GM23338 (cell line): ENCODE measurements around the gene IER5. TPM values are rescaled to one million over a fixed set of nuclear protein-coding genes. Genes with fewer than 3 reads are reported as not detected.
"Not testable (repeated sequence)": the region's sequence is repeated elsewhere in the genome, so short reads cannot be mapped to it uniquely, and the experiment has no call there.

Source experiments
- ATAC-seq: fragments of 200-7000 bp; cut with Tn5 transposase; 3 replicates; pipeline ENCODE4 v1.9.1; 2020
- DNase-seq: peaks from one replicate; pipeline ENCODE4 v3.0.0-alpha.2; 2015; ENCODE audit warnings: low spot score
- H2AFZ ChIP-seq: fragments of 200-600 bp; sonication (generic); 2 replicates; pipeline ENCODE4 v1.8.0; 2016; ENCODE audit warnings: antibody characterized with exemption, mild to moderate bottlenecking, moderate library complexity
- H3F3A ChIP-seq: fragments of 200-600 bp; sonication (generic); replicated peaks from 2 replicates; pipeline ENCODE4 v1.8.0; 2017; ENCODE audit warnings: antibody characterized with exemption, mixed run types, low read depth
- H3K27ac ChIP-seq: fragments of 200-600 bp; sonication (generic); 2 replicates; pipeline ENCODE4 v1.6.1; 2016; ENCODE audit warnings: low read depth
- H3K27me3 ChIP-seq: fragments of 200-600 bp; sonication (generic); 2 replicates; pipeline ENCODE4 v1.8.0; 2016; ENCODE audit warnings: mild to moderate bottlenecking, mixed run types, moderate library complexity; ENCODE audit not compliant: insufficient read depth
- H3K36me3 ChIP-seq: fragments of 200-600 bp; sonication (generic); 2 replicates; pipeline ENCODE4 v1.8.0; 2016; ENCODE audit warnings: mild to moderate bottlenecking; ENCODE audit not compliant: insufficient read depth
- H3K4me1 ChIP-seq: fragments of 200-600 bp; sonication (generic); 2 replicates; pipeline ENCODE4 v1.8.0; 2016; ENCODE audit warnings: mild to moderate bottlenecking, moderate library complexity; ENCODE audit not compliant: insufficient read depth
- H3K4me2 ChIP-seq: fragments of 200-600 bp; sonication (generic); 2 replicates; pipeline ENCODE4 v1.7.1; 2017; ENCODE audit warnings: mixed run types
- H3K4me3 ChIP-seq: fragments of 200-600 bp; sonication (generic); 2 replicates; pipeline ENCODE4 v1.6.1; 2016; ENCODE audit warnings: mixed run types
- H3K79me2 ChIP-seq: fragments of 200-600 bp; sonication (generic); replicated peaks from 2 replicates; pipeline ENCODE4 v1.8.0; 2017; ENCODE audit warnings: mild to moderate bottlenecking; ENCODE audit not compliant: insufficient read depth
- H3K9me2 ChIP-seq: fragments of 200-600 bp; sonication (generic); 2 replicates; pipeline ENCODE4 v1.8.0; 2017; ENCODE audit not compliant: insufficient read depth
- H4K20me1 ChIP-seq: fragments of 200-600 bp; sonication (generic); replicated peaks from 2 replicates; pipeline ENCODE4 v1.8.0; 2017; ENCODE audit warnings: mild to moderate bottlenecking; ENCODE audit not compliant: insufficient read depth
- H3K27ac Mint-ChIP-seq: 2 replicates; pipeline ENCODE4 v1.8.0; 2020; ENCODE audit warnings: inconsistent platforms, mild to moderate bottlenecking, moderate library complexity, mixed read lengths
- H3K27me3 Mint-ChIP-seq: 3 replicates; pipeline ENCODE4 v1.8.0; 2022; ENCODE audit warnings: low read depth, mild to moderate bottlenecking, moderate library complexity, mixed read lengths, inconsistent platforms; ENCODE audit not compliant: insufficient read depth, poor library complexity
- H3K36me3 Mint-ChIP-seq: 3 replicates; pipeline ENCODE4 v1.8.0; 2021; ENCODE audit warnings: low read depth, mild to moderate bottlenecking, inconsistent platforms, moderate library complexity, mixed read lengths
- H3K4me1 Mint-ChIP-seq: 3 replicates; pipeline ENCODE4 v1.8.0; 2020; ENCODE audit warnings: mild to moderate bottlenecking, inconsistent platforms, mixed read lengths
- H3K4me3 Mint-ChIP-seq: 3 replicates; pipeline ENCODE4 v1.8.0; 2021; ENCODE audit warnings: moderate library complexity, mild to moderate bottlenecking, inconsistent platforms, mixed read lengths
- H3K9me3 Mint-ChIP-seq: 3 replicates; pipeline ENCODE4 v1.8.0; 2020; ENCODE audit warnings: moderate library complexity, mild to moderate bottlenecking, inconsistent platforms, mixed read lengths
- CREB1 ChIP-seq: fragments of 250-450 bp; sonication (Bioruptor Pico); IDR thresholded peaks from 2 replicates; pipeline ENCODE4 v1.5.0; 2020; ENCODE audit warnings: low read depth, mild to moderate bottlenecking, moderate library complexity
- EZH2 ChIP-seq: fragments of 200-600 bp; sonication (generic); IDR thresholded peaks from one replicate; pipeline ENCODE4 v1.8.0; 2017; ENCODE audit warnings: antibody characterized with exemption, mild to moderate bottlenecking, low read depth; ENCODE audit not compliant: unreplicated experiment
- JUNB ChIP-seq: IDR thresholded peaks from one replicate; pipeline ENCODE4 v1.6.1; 2016; ENCODE audit warnings: antibody characterized with exemption; ENCODE audit not compliant: unreplicated experiment
- NANOG ChIP-seq: IDR thresholded peaks from 2 replicates; pipeline ENCODE4 v1.6.1; 2016; ENCODE audit warnings: antibody characterized with exemption, borderline replicate concordance
- ZNF114 ChIP-seq: fragments of 250-450 bp; sonication (Bioruptor Pico); IDR thresholded peaks from 2 replicates; pipeline ENCODE4 v1.5.0; 2020; ENCODE audit warnings: mild to moderate bottlenecking, moderate library complexity
- ZNF331 ChIP-seq: fragments of 250-450 bp; sonication (Bioruptor Pico); IDR thresholded peaks from 2 replicates; pipeline ENCODE4 v1.5.0; 2020; ENCODE audit warnings: low read depth, mild to moderate bottlenecking, moderate library complexity
- polyA plus RNA-seq: library from polyadenylated mRNA; unstranded; fragments of >200 nt; fragmentation: Nextera tagmentation; extraction: Ambion mirVana; gene quantifications from 2 replicates; pipeline ENCODE4 v1.2.1, GENCODE V29; 2016
- total RNA-seq: library from RNA; depleted of rRNA; stranded (reverse); fragments of >200 nt; shearing (Covaris generic); gene quantifications from 2 replicates; pipeline ENCODE4 v1.2.3, GENCODE V29; 2014
- TF ChIP-seq, protein P1 (sequence below), 2 experiments: fragments of 200-600 bp in 1 of 2; sonication (generic) in 1 of 2; conservative IDR thresholded peaks; 2 replicates each; pipeline versions ENCODE4 v1.5.1 to v1.6.1; 2016 to 2017; ENCODE audit warnings: antibody characterized with exemption in 2 of 2, low read depth in 2 of 2, mild to moderate bottlenecking in 2 of 2, moderate library complexity in 1 of 2
- TF ChIP-seq, protein P2 (sequence below): IDR thresholded peaks from 2 replicates; pipeline ENCODE4 v1.6.1; 2016; ENCODE audit warnings: antibody characterized with exemption
- TF ChIP-seq, protein P3 (sequence below): IDR thresholded peaks from one replicate; pipeline ENCODE4 v1.6.1; 2018; ENCODE audit warnings: antibody characterized with exemption; ENCODE audit not compliant: unreplicated experiment
- TF ChIP-seq, protein P4 (sequence below): fragments of 250-450 bp; sonication (Bioruptor Pico); IDR thresholded peaks from 2 replicates; pipeline ENCODE4 v1.5.0; 2020; ENCODE audit warnings: mild to moderate bottlenecking, moderate library complexity

IER5 gene
- total and polyA plus RNA-seq, 2 experiments from 2014 or later = 3.8 to 9.5 TPM

DNA sequence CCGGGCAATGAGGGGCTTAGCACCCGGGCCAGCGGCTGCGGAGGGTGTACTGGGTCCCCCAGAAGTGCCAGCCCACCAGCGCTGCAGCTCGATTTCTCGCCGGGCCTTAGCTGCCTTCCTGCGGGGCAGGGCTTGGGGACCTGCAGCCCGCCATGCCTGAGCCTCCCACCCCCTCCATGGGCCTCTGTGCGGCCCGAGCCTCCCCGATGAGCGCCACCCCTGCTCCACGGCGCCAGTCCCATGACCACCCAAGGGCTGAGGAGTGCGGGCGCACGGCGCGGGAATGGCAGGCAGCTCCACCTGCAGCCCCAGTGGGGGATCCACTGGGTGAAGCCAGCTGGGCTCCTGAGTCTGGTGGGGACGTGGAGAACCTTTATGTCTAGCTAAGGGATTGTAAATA is 42.6 kb upstream of the IER5 start:
- not testable (repeated sequence) for H3K27me3 Mint-ChIP-seq, H3K27ac ChIP-seq, H3K9me2 ChIP-seq, H3F3A ChIP-seq, H3K4me1 Mint-ChIP-seq, H3K4me3 ChIP-seq, H4K20me1 ChIP-seq, H3K79me2 ChIP-seq, H3K36me3 Mint-ChIP-seq, H3K27me3 ChIP-seq, DNase-seq, H3K27ac Mint-ChIP-seq, H2AFZ ChIP-seq, H3K4me3 Mint-ChIP-seq, H3K4me1 ChIP-seq, H3K9me3 Mint-ChIP-seq, ATAC-seq, H3K4me2 ChIP-seq, H3K36me3 ChIP-seq

DNA sequence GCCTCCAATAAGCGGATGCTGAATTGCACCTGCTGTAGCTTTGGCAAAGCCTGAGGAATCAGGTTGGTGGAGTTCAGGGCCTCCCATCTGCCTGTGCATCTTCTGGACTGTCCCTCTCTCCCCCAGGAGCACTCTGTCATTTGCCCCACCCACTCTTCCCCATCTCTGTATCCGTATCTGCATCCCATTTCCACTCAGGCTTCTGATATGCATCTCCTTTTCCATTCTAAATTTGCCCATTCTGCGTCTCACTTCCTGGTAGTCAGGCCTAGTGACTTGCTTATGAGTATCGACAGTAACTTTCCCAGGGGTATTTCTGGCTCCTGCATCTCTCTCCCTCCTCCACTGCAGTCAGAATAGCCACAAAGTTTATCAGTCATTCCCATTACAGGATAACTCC is 39.1 kb upstream of the IER5 start:
- no peak overlapping the region for H3K4me3 Mint-ChIP-seq
- Histone ChIP-seq H3K27ac (no peak overlapping the region), H3F3A (no peaks in the 10 kb centered on the region), H3K9me2 (no peaks in the 10 kb centered on the region; the same call in 1 of the 2 replicates), H4K20me1 (no peaks in the 10 kb centered on the region), H3K4me1 (no peaks in the 10 kb centered on the region), H3K27me3 (no peaks in the 10 kb centered on the region), H3K4me3 (no peak overlapping the region), H2AFZ (no peak overlapping the region), H3K4me2 (no peak overlapping the region), H3K36me3 (no peaks in the 10 kb centered on the region), H3K79me2 (no peaks in the 10 kb centered on the region)
- no peaks in the 10 kb centered on the region; the same call in 2 of the 3 replicates for H3K4me1 Mint-ChIP-seq
- H3K27me3 Mint-ChIP-seq = peaks cover 10% of the 10 kb centered on the region
- H3K36me3 Mint-ChIP-seq = no peaks in the 10 kb centered on the region; the same call in 2 of the 3 replicates
- DNase-seq = no peak
- peaks cover 4% of the 10 kb centered on the region; the same call in 2 of the 3 replicates for H3K9me3 Mint-ChIP-seq
- ATAC-seq = no peak
- no peak overlapping the region for H3K27ac Mint-ChIP-seq
- TF ChIP-seq, protein P1, sequence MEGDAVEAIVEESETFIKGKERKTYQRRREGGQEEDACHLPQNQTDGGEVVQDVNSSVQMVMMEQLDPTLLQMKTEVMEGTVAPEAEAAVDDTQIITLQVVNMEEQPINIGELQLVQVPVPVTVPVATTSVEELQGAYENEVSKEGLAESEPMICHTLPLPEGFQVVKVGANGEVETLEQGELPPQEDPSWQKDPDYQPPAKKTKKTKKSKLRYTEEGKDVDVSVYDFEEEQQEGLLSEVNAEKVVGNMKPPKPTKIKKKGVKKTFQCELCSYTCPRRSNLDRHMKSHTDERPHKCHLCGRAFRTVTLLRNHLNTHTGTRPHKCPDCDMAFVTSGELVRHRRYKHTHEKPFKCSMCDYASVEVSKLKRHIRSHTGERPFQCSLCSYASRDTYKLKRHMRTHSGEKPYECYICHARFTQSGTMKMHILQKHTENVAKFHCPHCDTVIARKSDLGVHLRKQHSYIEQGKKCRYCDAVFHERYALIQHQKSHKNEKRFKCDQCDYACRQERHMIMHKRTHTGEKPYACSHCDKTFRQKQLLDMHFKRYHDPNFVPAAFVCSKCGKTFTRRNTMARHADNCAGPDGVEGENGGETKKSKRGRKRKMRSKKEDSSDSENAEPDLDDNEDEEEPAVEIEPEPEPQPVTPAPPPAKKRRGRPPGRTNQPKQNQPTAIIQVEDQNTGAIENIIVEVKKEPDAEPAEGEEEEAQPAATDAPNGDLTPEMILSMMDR (conservative IDR thresholded peaks at IDR 0.05; ENCODE audit: low read depth in 2 of 2) = no peak
- TF ChIP-seq, protein P2, sequence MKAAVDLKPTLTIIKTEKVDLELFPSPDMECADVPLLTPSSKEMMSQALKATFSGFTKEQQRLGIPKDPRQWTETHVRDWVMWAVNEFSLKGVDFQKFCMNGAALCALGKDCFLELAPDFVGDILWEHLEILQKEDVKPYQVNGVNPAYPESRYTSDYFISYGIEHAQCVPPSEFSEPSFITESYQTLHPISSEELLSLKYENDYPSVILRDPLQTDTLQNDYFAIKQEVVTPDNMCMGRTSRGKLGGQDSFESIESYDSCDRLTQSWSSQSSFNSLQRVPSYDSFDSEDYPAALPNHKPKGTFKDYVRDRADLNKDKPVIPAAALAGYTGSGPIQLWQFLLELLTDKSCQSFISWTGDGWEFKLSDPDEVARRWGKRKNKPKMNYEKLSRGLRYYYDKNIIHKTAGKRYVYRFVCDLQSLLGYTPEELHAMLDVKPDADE = no peak
- TF ChIP-seq, protein P3, sequence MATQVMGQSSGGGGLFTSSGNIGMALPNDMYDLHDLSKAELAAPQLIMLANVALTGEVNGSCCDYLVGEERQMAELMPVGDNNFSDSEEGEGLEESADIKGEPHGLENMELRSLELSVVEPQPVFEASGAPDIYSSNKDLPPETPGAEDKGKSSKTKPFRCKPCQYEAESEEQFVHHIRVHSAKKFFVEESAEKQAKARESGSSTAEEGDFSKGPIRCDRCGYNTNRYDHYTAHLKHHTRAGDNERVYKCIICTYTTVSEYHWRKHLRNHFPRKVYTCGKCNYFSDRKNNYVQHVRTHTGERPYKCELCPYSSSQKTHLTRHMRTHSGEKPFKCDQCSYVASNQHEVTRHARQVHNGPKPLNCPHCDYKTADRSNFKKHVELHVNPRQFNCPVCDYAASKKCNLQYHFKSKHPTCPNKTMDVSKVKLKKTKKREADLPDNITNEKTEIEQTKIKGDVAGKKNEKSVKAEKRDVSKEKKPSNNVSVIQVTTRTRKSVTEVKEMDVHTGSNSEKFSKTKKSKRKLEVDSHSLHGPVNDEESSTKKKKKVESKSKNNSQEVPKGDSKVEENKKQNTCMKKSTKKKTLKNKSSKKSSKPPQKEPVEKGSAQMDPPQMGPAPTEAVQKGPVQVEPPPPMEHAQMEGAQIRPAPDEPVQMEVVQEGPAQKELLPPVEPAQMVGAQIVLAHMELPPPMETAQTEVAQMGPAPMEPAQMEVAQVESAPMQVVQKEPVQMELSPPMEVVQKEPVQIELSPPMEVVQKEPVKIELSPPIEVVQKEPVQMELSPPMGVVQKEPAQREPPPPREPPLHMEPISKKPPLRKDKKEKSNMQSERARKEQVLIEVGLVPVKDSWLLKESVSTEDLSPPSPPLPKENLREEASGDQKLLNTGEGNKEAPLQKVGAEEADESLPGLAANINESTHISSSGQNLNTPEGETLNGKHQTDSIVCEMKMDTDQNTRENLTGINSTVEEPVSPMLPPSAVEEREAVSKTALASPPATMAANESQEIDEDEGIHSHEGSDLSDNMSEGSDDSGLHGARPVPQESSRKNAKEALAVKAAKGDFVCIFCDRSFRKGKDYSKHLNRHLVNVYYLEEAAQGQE = no peak
- TF ChIP-seq ZNF331 (CRISPR knock-in tag) (no peak), CREB1 (CRISPR knock-in tag) (no peak), EZH2 (no peak), JUNB (no peak), NANOG (no peak), ZNF114 (CRISPR knock-in tag) (no peak)
- TF ChIP-seq, protein P4, sequence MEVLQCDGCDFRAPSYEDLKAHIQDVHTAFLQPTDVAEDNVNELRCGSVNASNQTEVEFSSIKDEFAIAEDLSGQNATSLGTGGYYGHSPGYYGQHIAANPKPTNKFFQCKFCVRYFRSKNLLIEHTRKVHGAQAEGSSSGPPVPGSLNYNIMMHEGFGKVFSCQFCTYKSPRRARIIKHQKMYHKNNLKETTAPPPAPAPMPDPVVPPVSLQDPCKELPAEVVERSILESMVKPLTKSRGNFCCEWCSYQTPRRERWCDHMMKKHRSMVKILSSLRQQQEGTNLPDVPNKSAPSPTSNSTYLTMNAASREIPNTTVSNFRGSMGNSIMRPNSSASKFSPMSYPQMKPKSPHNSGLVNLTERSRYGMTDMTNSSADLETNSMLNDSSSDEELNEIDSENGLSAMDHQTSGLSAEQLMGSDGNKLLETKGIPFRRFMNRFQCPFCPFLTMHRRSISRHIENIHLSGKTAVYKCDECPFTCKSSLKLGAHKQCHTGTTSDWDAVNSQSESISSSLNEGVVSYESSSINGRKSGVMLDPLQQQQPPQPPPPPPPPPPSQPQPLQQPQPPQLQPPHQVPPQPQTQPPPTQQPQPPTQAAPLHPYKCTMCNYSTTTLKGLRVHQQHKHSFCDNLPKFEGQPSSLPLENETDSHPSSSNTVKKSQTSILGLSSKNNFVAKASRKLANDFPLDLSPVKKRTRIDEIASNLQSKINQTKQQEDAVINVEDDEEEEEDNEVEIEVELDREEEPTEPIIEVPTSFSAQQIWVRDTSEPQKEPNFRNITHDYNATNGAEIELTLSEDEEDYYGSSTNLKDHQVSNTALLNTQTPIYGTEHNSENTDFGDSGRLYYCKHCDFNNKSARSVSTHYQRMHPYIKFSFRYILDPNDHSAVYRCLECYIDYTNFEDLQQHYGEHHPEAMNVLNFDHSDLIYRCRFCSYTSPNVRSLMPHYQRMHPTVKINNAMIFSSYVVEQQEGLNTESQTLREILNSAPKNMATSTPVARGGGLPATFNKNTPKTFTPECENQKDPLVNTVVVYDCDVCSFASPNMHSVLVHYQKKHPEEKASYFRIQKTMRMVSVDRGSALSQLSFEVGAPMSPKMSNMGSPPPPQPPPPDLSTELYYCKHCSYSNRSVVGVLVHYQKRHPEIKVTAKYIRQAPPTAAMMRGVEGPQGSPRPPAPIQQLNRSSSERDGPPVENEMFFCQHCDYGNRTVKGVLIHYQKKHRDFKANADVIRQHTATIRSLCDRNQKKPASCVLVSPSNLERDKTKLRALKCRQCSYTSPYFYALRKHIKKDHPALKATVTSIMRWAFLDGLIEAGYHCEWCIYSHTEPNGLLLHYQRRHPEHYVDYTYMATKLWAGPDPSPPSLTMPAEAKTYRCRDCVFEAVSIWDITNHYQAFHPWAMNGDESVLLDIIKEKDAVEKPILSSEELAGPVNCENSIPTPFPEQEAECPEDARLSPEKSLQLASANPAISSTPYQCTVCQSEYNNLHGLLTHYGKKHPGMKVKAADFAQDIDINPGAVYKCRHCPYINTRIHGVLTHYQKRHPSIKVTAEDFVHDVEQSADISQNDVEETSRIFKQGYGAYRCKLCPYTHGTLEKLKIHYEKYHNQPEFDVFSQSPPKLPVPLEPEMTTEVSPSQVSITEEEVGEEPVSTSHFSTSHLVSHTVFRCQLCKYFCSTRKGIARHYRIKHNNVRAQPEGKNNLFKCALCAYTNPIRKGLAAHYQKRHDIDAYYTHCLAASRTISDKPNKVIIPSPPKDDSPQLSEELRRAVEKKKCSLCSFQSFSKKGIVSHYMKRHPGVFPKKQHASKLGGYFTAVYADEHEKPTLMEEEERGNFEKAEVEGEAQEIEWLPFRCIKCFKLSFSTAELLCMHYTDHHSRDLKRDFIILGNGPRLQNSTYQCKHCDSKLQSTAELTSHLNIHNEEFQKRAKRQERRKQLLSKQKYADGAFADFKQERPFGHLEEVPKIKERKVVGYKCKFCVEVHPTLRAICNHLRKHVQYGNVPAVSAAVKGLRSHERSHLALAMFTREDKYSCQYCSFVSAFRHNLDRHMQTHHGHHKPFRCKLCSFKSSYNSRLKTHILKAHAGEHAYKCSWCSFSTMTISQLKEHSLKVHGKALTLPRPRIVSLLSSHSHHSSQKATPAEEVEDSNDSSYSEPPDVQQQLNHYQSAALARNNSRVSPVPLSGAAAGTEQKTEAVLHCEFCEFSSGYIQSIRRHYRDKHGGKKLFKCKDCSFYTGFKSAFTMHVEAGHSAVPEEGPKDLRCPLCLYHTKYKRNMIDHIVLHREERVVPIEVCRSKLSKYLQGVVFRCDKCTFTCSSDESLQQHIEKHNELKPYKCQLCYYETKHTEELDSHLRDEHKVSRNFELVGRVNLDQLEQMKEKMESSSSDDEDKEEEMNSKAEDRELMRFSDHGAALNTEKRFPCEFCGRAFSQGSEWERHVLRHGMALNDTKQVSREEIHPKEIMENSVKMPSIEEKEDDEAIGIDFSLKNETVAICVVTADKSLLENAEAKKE (CRISPR knock-in tag) = no peak
